Dermis blood vessel endothelial cell (primary cell): ENCODE data around the gene NLN. TPM values are rescaled to one million over a fixed set of nuclear protein-coding genes. Genes with fewer than 3 reads are reported as not detected.
A peak's percentile ranks its signal among the peaks of the same experiment; 100 is the strongest.
"Not testable (repeated sequence)": the region's sequence is repeated elsewhere in the genome, so short reads cannot be mapped to it uniquely, and the experiment has no call there.

ENCODE experiments used
- DNase-seq: peaks from one replicate; pipeline ENCODE4 v3.0.0; 2010
- total RNA-seq: library from RNA; depleted of rRNA; stranded (reverse); fragments of >200 nt; gene quantifications from 2 replicates; pipeline ENCODE4 v1.2.3, GENCODE V29; 2014

NLN gene
- total RNA-seq, 1 donor from 2014 or later = 40.2 TPM

DNA sequence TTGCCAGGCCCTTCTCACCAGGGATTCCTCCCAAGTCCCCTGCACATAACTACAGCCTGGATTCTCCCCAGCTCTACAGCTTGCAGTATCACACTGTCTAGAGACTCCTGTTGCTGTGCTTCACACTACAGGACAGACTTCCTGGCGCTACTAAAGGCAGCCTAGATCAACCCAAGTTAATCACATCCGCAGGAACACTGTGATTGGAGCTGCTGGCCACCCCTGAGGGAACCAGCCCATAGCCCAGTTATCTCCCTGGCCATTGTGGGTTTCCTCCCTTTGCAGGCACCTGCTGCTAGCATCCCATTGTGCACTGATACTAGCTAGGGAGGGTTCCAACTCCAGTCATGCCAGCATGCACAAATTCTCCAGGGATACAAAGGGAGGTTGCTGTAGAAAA lies 53.5 kb downstream of the NLN start:
- DNase-seq = peak; percentile 7

DNA sequence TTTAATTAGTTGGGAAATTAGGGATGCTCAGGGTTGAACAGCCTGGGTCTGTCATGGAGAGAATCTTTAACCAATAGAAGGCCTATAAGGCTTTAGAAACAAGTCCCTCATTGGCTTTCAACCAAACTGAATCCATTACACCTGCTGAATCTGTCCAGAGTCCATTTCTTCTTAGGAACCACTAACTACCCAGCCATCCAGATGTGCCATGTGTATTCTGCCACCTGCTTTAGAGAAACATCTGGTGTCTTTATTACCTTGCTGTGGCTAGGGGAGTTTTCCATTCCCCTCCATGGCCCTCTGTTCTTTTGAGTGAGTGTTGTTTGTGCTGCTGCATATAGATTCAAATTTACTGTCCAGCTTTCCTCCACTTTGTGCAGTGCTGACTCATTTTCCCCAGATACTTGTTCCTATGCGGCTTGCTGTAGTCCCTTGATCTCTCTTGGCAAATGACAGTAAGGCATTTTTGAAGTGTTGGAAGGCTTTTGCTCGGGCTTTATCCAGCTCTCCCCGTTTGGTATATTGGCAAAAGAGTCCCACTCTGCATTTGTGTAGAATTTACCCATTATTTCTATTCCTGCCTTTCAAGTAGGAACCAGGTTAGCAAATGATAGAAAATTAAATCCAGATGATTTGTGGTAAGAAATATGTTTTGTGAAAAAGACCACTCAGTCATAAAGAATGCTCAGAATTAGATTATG lies 54.6 kb downstream of the NLN start:
- DNase-seq = no peak

DNA sequence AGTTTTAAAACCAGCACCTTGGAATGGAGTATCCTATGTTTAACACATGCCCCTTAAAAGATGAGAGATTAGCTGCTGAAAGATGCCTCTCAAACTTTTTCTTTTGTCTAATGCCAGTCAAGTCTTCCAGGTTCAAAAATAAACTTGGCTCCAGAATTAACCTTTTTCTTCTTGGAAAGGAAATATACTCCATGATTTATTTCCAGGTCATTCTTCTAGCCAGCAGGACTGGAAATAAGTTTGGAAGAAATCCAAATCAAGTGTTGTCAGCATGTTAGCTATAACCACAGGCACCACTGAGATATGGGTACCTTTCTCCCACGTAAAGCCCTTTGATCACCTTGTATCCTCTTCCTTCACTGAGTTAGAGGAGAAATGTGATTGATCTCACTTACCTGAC lies 56.1 kb downstream of the NLN start:
- DNase-seq = peak; percentile 67

DNA sequence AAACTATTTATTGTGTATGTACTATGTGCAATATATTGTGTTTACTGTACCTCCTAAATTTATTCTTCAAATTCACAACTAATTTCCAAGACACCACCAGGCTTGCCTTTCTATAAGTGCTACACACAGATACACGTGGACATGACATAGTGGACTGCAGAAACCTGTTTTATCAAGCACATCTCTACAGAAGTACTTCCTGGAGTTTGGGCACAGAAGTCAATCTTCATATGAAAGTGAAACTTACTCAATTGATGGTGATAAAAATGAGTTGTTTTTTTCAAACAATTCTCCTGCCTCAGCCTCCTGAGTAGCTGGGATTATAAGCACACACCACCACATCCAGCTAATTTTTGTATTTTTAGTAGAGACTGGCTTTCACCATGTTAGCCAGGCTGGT lies 57.6 kb downstream of the NLN start:
- DNase-seq = no peak

DNA sequence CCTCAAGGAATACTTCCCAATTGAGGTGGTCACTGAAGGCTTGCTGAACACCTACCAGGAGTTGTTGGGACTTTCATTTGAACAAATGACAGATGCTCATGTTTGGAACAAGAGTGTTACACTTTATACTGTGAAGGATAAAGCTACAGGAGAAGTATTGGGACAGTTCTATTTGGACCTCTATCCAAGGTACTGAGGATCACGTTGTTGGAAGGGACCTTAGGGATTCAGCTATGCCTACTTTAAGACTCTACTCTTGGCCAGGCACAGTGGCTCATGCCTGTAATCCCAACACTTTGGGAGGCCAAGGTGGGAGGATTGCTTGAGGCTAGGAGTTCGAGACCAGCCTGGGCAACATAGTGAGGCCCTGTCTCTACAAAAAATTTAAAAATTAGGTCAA lies 66.3 kb downstream of the NLN start:
- DNase-seq = not testable (repeated sequence)

GRCh38 chr5:65790371-65791163 lies 68.6 kb downstream of the NLN start:
- DNase-seq = peak; percentile 31

DNA sequence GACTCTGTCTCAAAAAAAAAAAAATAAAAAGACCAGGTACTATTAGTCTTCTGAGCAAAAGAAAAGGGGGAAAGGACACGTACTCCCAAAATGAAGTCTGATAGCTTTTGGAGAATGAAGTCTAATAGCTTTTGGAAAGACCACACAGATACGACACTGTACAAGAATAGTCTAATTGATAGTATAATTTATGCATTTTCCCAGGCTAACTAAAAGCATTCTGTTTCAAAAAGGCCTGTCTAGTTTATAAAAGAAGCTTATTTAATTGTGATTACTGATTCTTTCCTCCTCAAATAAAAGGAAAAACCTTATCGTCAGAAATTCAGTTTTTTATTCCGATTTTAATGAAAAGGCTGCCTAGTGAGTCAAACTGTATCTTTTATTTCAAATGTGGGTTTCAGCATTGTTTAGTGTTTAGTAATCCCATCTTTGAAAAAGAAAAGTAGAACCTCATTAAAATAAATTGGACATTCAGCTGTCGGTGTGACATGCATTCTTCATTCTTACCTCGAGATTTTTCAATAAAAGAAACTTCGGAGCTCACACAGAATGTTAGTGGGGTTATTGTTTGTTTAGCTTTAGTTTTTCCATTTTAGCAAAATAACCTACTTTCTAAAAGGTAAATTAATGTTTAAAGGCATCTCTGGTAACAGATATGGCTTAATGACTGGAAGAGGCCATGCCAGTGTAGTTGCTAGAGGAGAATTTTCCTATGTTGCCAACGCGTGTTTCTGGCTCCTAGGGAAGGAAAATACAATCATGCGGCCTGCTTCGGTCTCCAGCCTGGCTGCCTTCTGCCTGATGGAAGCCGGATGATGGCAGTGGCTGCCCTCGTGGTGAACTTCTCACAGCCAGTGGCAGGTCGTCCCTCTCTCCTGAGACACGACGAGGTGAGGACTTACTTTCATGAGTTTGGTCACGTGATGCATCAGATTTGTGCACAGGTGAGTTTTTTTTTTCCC lies 70.0 kb downstream of the NLN start:
- peak; percentile 7 for DNase-seq

GRCh38 chr5:65796269-65796668 lies 74.3 kb downstream of the NLN start:
- DNase-seq = no peak

GRCh38 chr5:65796751-65797316 lies 74.8 kb downstream of the NLN start:
- DNase-seq = no peak

DNA sequence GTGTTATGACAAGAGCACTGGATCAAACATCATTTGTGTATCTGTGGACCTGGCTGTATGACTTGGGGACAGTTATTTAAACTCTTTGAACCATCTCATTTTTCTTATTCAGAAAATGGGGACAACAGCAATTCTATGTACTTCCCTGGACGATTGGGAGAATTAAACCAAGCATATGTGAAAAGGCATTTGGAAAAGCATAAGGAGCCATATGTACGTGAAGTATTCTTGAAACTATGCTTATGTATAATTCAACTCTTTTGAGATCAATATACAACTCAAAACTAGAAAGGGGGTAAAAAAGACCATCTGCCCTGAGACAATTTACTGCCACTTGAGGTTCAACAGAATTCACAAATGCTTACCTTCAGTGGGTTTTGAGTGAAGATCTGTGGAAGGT lies 75.5 kb downstream of the NLN start:
- DNase-seq = no peak

- no peak for DNase-seq
Measured at GRCh38 chr5:65799857-65800256, 77.9 kb downstream of the NLN start.

DNA sequence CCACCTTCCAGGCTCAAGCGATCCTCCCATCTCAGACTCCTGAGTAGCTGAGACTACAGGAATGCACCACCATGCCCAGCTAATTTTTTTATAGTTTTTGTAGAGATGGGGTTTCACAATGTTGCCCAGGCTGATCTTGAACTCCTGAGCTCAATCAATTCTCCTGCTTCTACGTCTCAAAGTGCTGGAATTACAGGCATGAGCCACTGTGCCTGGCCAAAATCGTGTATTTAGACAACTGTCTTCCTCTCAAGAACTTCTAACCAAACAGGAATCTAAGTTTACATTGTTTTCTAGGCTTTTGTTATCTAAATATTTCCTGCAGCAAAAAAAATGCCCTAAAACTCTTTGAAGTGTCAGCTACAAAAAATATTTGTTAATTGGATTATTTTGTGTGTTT lies 78.8 kb downstream of the NLN start:
- DNase-seq = peak; percentile 13

- peak; percentile 67 for DNase-seq
Measured at GRCh38 chr5:65801352-65801783, 79.4 kb downstream of the NLN start.

GRCh38 chr5:65802080-65802479 lies 80.1 kb downstream of the NLN start:
- DNase-seq = no peak

DNA sequence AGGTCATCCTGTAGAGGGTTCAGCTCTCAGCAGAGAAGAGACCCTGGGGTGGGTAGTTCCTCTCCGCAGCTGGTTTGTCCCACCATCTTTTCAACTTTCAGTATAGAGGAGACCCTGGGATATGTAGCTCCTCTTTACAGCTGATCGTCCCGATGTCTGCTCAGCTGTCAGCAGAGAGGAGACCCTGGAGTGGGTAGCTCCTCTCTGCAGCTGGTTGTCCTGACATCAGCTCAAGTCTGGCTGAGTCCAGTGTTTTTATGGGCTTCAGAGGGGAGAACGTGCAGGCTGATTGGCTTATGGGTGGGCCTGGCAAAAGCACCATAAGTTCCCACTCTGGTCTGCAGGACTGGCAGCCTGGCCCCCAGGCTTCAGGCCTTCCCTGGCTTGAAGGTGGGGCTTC lies 80.8 kb downstream of the NLN start:
- DNase-seq = no peak

DNA sequence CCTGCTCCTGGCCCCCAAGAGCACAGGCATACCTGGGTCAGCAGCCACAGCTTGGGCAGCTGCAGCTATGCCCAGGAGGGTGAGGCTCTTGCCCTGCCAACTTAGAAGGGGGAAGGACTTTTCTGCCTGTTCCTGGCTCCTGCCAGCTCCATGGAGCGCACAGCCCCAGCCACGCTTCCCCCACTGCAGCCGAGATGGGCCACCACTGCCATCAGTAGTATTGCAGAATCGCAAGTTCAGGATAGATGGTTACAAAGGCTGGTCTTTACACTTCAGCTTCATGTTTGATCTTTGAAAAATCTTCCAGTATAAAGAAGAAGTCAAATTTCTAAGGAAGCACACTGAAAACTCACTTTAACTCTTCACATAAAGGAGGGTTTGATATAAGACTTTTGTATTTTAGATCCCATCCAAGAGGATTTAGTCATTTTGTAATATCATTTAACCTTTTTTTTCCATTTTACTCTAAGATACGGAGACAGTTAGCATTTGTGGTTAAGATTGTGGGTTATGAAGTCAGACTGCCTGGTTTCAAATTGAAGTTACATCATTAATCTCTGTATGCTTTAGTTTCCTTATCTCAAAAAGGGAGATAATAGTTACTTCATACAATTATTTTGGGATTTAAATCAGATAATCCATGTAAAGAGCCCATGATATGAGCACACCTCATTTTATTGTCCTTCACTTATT lies 81.8 kb downstream of the NLN start:
- no peak for DNase-seq

DNA sequence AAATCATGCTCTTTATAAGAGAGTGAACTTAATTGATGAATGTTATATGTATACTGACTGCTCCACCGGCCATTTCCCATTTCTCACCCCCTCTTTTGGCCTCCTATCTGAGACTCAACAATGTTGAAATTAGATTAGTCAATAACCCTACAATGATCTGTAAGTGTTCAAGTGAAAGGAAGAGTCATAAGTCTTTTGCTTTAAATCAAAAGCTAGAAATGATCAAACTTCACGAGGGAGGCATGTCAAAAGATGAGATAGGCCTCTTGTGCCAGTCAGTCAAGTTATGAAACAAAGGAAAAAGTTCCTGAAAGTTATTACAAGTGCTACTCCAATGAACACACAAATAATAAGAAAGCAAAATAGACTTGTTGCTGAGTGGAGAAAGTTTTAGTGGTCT lies 83.1 kb downstream of the NLN start:
- DNase-seq = no peak

DNA sequence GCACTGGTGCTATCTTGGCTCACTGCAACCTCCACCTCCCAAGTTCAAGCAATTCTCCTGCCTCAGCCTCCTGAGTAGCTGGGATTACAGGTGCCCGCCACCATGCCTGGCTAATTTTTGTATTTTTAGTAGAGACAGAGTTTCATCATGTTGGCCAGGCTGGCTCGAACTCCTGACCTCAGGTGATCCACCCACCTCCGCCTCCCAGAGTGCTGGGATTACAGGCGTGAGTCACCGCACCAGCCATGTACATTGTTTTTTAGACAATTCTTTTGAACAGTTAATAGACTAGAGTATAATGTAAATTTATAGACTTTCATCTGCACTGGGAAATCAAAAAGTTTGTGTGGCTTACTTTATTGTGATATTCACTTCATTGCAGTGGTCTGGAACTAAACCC lies 85.5 kb downstream of the NLN start:
- not testable (repeated sequence) for DNase-seq

GRCh38 chr5:65808251-65808741 lies 86.3 kb downstream of the NLN start:
- DNase-seq = no peak

- peak; percentile 8 for DNase-seq
Measured at GRCh38 chr5:65808818-65809217, 86.8 kb downstream of the NLN start.

GRCh38 chr5:65809817-65810531 lies 88.0 kb downstream of the NLN start:
- no peak for DNase-seq
